Fibroblast of villous mesenchyme (primary cell): Measurements from ENCODE around the gene DNAJC18. TPM values are rescaled to one million over a fixed set of nuclear protein-coding genes. Genes with fewer than 3 reads are reported as not detected.

Experiments
- DNase-seq: peaks from one replicate; pipeline ENCODE4 v3.0.0-alpha.2; 2010; ENCODE audit warnings: low read depth
- H3K4me3 ChIP-seq: 2 replicates; pipeline ENCODE4 v1.5.1; 2011; ENCODE audit warnings: low read depth, mild to moderate bottlenecking, low read length
- CTCF ChIP-seq: IDR thresholded peaks from 2 replicates; pipeline ENCODE4 v1.5.1; 2012; ENCODE audit warnings: low read depth, mild to moderate bottlenecking, low read length; ENCODE audit not compliant: insufficient read depth
- total RNA-seq: library from RNA; depleted of rRNA; stranded (reverse); fragments of >200 nt; gene quantifications from 2 replicates; pipeline ENCODE4 v1.2.3, GENCODE V29; 2012

Gene DNAJC18
- total RNA-seq, 1 donor, result 16.4 TPM

- TF ChIP-seq CTCF, result no peak
Observed at GRCh38 chr5:139374909-139375308, 64.4 kb downstream of the DNAJC18 start.

GRCh38 chr5:139371482-139372435 is 67.6 kb downstream of the DNAJC18 start:
- H3K4me3 ChIP-seq, result no peak overlapping the region
- DNase-seq, result no peak
- no peak for TF ChIP-seq CTCF

More at GRCh38 chr5:139374909-139375308, 64.4 kb downstream of the DNAJC18 start:
- no peak for DNase-seq
- no peak overlapping the region for H3K4me3 ChIP-seq

DNA sequence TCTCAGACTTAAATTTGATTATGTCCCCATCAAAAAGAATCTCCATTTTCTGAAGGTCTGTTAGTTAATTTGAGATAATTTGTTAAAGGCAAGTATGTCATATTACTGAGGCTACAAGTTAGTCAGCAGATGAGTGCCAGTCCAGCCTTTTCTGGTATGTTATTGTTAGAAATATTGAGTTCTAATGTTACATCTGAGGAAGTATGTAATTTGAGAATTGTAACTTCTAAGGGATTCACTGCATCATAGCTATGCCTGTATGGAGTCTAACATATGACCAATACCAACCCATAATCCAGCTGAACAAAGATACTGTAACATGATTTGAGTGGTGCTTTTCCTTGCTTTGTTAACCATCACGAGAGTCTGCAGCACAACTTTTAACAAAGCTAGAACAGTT is 70.1 kb downstream of the DNAJC18 start:
- no peak for DNase-seq
- no peak for TF ChIP-seq CTCF
- H3K4me3 ChIP-seq, result no peak overlapping the region

DNA sequence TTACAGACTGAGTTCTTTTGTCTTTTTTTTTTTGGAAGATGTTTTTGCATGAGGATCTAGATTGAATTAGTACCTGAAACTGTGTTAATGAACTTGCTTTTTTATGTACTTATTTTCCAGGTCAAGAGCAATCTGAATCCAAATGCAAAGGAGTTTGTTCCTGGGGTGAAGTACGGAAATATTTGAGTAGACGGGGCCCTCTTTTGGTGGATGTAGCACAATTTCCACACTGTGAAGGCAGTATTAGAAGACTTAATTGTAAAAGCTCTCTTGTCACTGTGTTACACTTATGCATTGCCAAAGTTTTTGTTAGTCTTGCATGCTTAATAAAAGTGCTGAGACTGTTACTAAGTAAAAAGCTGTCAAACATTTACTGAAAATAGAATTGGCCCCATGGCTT is 70.7 kb downstream of the DNAJC18 start:
- peak; percentile 19 for DNase-seq
- H3K4me3 ChIP-seq, result no peak overlapping the region
- no peak for TF ChIP-seq CTCF

DNA sequence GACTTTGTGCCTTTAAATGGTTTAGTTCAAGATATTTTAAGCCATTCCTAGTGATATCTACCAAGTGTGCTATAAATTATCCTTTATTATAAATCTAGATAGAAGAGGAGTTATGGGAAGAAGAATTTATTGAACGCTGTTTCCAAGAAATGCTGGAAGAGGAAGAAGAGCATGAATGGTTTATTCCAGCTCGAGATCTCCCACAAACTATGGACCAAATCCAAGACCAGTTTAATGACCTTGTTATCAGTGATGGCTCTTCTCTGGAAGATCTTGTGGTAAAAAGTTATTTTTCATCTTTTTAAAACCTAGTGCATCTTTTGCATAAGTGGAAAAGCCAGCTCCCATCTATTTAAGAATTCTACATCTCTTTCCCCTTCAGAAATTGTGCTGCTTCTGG is 74.9 kb downstream of the DNAJC18 start:
- peak; percentile 64 for DNase-seq
- TF ChIP-seq CTCF, result no peak
- no peak overlapping the region for H3K4me3 ChIP-seq

DNA sequence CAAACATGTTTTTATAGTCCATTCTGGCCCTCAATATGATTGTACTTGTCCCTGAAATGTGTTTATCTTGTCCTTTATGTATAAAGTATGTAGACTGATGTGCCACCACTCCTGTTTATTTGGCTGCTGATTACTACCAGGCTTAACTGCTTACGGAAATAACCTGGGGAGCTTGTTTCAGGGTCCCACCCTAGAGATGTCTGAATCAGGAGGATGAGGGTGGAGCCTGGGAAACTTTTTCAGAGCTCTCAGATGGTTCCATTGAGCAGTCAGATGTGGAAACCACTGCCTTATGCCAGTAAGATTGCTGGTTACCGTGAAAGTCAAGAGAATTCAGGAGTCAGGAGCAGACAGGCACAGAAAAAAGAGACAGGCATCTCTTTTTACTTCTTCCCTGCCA is 75.4 kb downstream of the DNAJC18 start:
- no peak for DNase-seq
- TF ChIP-seq CTCF, result no peak
- H3K4me3 ChIP-seq, result no peak overlapping the region
